ENCODE results near the gene CR2.
"Not testable (repeated sequence)": the region's sequence is repeated elsewhere in the genome, so short reads cannot be mapped to it uniquely, and the experiment has no call there.

The CR2 gene
- 0 to 0.33 (median 0.16) reads per million in 18 experiments for total RNA-seq

- DNase-seq = peak in 1 of 2 donors; percentile 42
These were observed at the start of gene CR2 for GRCh38 chr1:207454046-207454964. CR2 (plus strand) TSS chr1:207454328; CDS start chr1:207454419, 91 bp downstream.

- peak; percentile 52 to 69 for DNase-seq
These were observed 49.1 kb upstream of the CR2 start for GRCh38 chr1:207404849-207405525.

GRCh38 chr1:207405814-207406213, 48.3 kb upstream of the CR2 start:
- no peak for DNase-seq

- peak; percentile 77 to 93 for DNase-seq
These were observed 46.4 kb upstream of the CR2 start for GRCh38 chr1:207407655-207408260.

GRCh38 chr1:207412845-207413244, 41.3 kb upstream of the CR2 start:
- no peak for DNase-seq

- DNase-seq = peak; percentile 69 to 71
These were observed 39.5 kb upstream of the CR2 start for GRCh38 chr1:207414606-207415108.

GRCh38 chr1:207417076-207417475, 37.1 kb upstream of the CR2 start:
- DNase-seq = peak; percentile 18 to 29

- DNase-seq = peak; percentile 17 to 52
These were observed 35.8 kb upstream of the CR2 start for GRCh38 chr1:207418351-207418750.

GRCh38 chr1:207420109-207420508, 34.0 kb upstream of the CR2 start:
- DNase-seq = no peak

GRCh38 chr1:207421078-207421477, 33.0 kb upstream of the CR2 start:
- DNase-seq = no peak

- no peak for DNase-seq
These were observed 30.4 kb upstream of the CR2 start for GRCh38 chr1:207423560-207424292.

- no peak for DNase-seq
These were observed 29.5 kb upstream of the CR2 start for GRCh38 chr1:207424570-207425131.

GRCh38 chr1:207427832-207428585, 26.1 kb upstream of the CR2 start:
- no peak for DNase-seq

GRCh38 chr1:207428783-207429182, 25.3 kb upstream of the CR2 start:
- no peak for DNase-seq

GRCh38 chr1:207429963-207430362, 24.2 kb upstream of the CR2 start:
- DNase-seq = peak in 1 of 2 donors; percentile 25

GRCh38 chr1:207430602-207431001, 23.5 kb upstream of the CR2 start:
- DNase-seq = no peak

GRCh38 chr1:207431508-207431907, 22.6 kb upstream of the CR2 start:
- no peak for DNase-seq

- no peak for DNase-seq
These were observed 20.7 kb upstream of the CR2 start for GRCh38 chr1:207433435-207433834.

- not testable (repeated sequence) for DNase-seq
These were observed 17.4 kb upstream of the CR2 start for GRCh38 chr1:207436746-207437145.

- no peak for DNase-seq
These were observed 13.5 kb upstream of the CR2 start for GRCh38 chr1:207440626-207441025.

Data from inflammatory macrophage (primary cell).